ENCODE data around the gene BPIFB1. TPM values are rescaled to one million over a fixed set of nuclear protein-coding genes. Genes with fewer than 3 reads are reported as not detected.
A peak's percentile ranks its signal among the peaks of the same experiment; 100 is the strongest.

Gene BPIFB1
- total and polyA plus RNA-seq, 9 of the 15 experiments (the other 6 are each of a cell fraction or from before 2014, with no cell fraction given): not detected

GRCh38 chr20:33336375-33336774 lies 53.4 kb downstream of the BPIFB1 start:
- TF ChIP-seq ZNF77 (CRISPR knock-in tag; IDR thresholded peaks at IDR 0.05): no peak
- peak; percentile 41 for TF ChIP-seq RBM25 (IDR thresholded peaks at IDR 0.05; ENCODE audit: low read depth, low read length, severe bottlenecking)
- H4K20me1 ChIP-seq (replicated peaks; ENCODE audit: control insufficient read depth, insufficient read depth, low read length): peaks cover 9% of the 10 kb centered on the region; the same call in 1 of the 2 replicates
- H3K27me3 ChIP-seq (ENCODE audit: control insufficient read depth in 2 of 2, insufficient read depth in 2 of 2, low read length in 2 of 2): peaks cover 11 to 30% of the 10 kb centered on the region in 2 experiments; a peak in 4 of 5 replicates
- H3K36me3 ChIP-seq (ENCODE audit: control insufficient read depth, insufficient read depth, low read length): no peaks in the 10 kb centered on the region
- H3K9me3 ChIP-seq (replicated peaks; ENCODE audit: control insufficient read depth, insufficient read depth, low read depth, low read length): no peaks in the 10 kb centered on the region
- in situ Hi-C loops (cut with MboI) (no loop called here), intact Hi-C loops (cut with micrococcal nuclease) (no loop called here)
- WGBS (ENCODE audit: insufficient coverage, low coverage, missing lambda C conversion rate): 35% methylated on average over 3 of the region's 3 CpGs
- FAIRE-seq (no peak), DNase-seq (ENCODE audit: extremely low read depth in 1 of 4, low spot score in 3 of 4) (no peak), ATAC-seq (no peak)
- no peak overlapping the region for H3K27ac ChIP-seq (ENCODE audit: extremely low read depth, low read depth, low read length)
- no peak overlapping the region for H3K9ac ChIP-seq (ENCODE audit: insufficient read depth in 1 of 2, low read depth in 2 of 2, low read length in 2 of 2)
- POLR2A ChIA-PET: no interaction called here
- H3K4me1 ChIP-seq (replicated peaks in 1 of 2; ENCODE audit: control insufficient read depth in 2 of 2, insufficient read depth in 2 of 2, low read length in 2 of 2): peaks cover 10 to 16% of the 10 kb centered on the region in 2 experiments; a peak in 4 of 5 replicates
- BruUV-seq (replicated peaks): no TSS peak
- peaks cover 3% of the 10 kb centered on the region for H3K9me1 ChIP-seq (ENCODE audit: control insufficient read depth, insufficient read depth, low read length)
- CTCF ChIA-PET (ENCODE audit: low intra/inter-chr PET ratio): no interaction called here
- H3K79me2 ChIP-seq (ENCODE audit: control insufficient read depth, insufficient read depth, low read length): no peaks in the 10 kb centered on the region
- no peak overlapping the region for H3K4me3 ChIP-seq
- H2AFZ ChIP-seq (ENCODE audit: low read depth, low read length): no peak overlapping the region
- H3K4me2 ChIP-seq (ENCODE audit: insufficient read depth, low read length): no peak overlapping the region

- Histone ChIP-seq H3K4me3 (no peak overlapping the region), H3K9me3 (replicated peaks; ENCODE audit: control insufficient read depth, insufficient read depth, low read depth, low read length) (no peaks in the 10 kb centered on the region), H3K4me2 (ENCODE audit: insufficient read depth, low read length) (no peak overlapping the region), H3K79me2 (ENCODE audit: control insufficient read depth, insufficient read depth, low read length) (no peaks in the 10 kb centered on the region), H3K4me1 (replicated peaks in 1 of 2; ENCODE audit: control insufficient read depth in 2 of 2, insufficient read depth in 2 of 2, low read length in 2 of 2) (peaks cover 10 to 16% of the 10 kb centered on the region in 2 experiments; a peak in 4 of 5 replicates), H3K9me1 (ENCODE audit: control insufficient read depth, insufficient read depth, low read length) (peaks cover 3% of the 10 kb centered on the region), H4K20me1 (replicated peaks; ENCODE audit: control insufficient read depth, insufficient read depth, low read length) (peaks cover 3% of the 10 kb centered on the region; the same call in 1 of the 2 replicates), H3K9ac (ENCODE audit: insufficient read depth in 1 of 2, low read depth in 2 of 2, low read length in 2 of 2) (no peak overlapping the region), H3K36me3 (ENCODE audit: control insufficient read depth, insufficient read depth, low read length) (no peaks in the 10 kb centered on the region), H3K27ac (ENCODE audit: extremely low read depth, low read depth, low read length) (no peak overlapping the region), H2AFZ (ENCODE audit: low read depth, low read length) (no peak overlapping the region), H3K27me3 (ENCODE audit: control insufficient read depth in 2 of 2, insufficient read depth in 2 of 2, low read length in 2 of 2) (peaks cover 3 to 22% of the 10 kb centered on the region in 2 experiments; a peak in 4 of 5 replicates)
- intact Hi-C loops (cut with micrococcal nuclease) (no loop called here), in situ Hi-C loops (cut with MboI) (no loop called here)
- ATAC-seq: 0 out of 3 replicates have a peak, but pooled peaks have one; percentile 43
- BruUV-seq (replicated peaks): no TSS peak
- POLR2A ChIA-PET: interaction anchor here (0.6 kb wide), 1 partner anchor 10 kb away, joined by 3 read pairs; no protein-coding TSS in a partner anchor
- CTCF ChIA-PET (ENCODE audit: low intra/inter-chr PET ratio): no interaction called here
- FAIRE-seq: no peak
- DNase-seq (ENCODE audit: extremely low read depth in 1 of 4, low spot score in 3 of 4): peak in 2 of 4 experiments; percentile 32 to 38
- WGBS (ENCODE audit: insufficient coverage, low coverage, missing lambda C conversion rate): 9% methylated on average over 8 of the region's 8 CpGs
- TF ChIP-seq KAT7 (CRISPR knock-in tag; IDR thresholded peaks at IDR 0.05; ENCODE audit: borderline replicate concordance) (no peak), SRSF3 (IDR thresholded peaks at IDR 0.05; ENCODE audit: insufficient read depth, low read length) (no peak), ZNF592 (IDR thresholded peaks at IDR 0.05) (no peak), TBL1XR1 (IDR thresholded peaks at IDR 0.05; ENCODE audit: low read length in 2 of 2) (no peak), TEAD1 (CRISPR knock-in tag; IDR thresholded peaks at IDR 0.05) (peak in 1 of 2 experiments; percentile 50; a peak in 1 of 4 replicates), ZNF24 (IDR thresholded peaks at IDR 0.05) (peak; percentile 94), RBM25 (IDR thresholded peaks at IDR 0.05; ENCODE audit: low read depth, low read length, severe bottlenecking) (peak; percentile 27), KDM1A (IDR thresholded peaks at IDR 0.05) (0 out of 4 replicates have a peak, but pooled peaks of 1 of the 2 experiments have one; percentile 17)
These were observed 54.1 kb downstream of the BPIFB1 start for GRCh38 chr20:33337119-33337518.

Data from K562 (cell line).